ENCODE measurements around the gene DENND4A. TPM values are rescaled to one million over a fixed set of nuclear protein-coding genes. Genes with fewer than 3 reads are reported as not detected.

DENND4A gene
- total RNA-seq, 2 donors from 2014 or later = 25.6 to 57.7 TPM

- no peak for TF ChIP-seq CTCF (IDR thresholded peaks at IDR 0.05)
- no peak for ATAC-seq (ENCODE audit: insufficient number of reproducible peaks, low FRiP score, low read depth)
- peaks cover 9% of the 10 kb centered on the region for H3K36me3 ChIP-seq
Observed at GRCh38 chr15:65659502-65660052, 132.5 kb downstream of the DENND4A start.

GRCh38 chr15:65655457-65655856 lies 136.6 kb downstream of the DENND4A start:
- no peaks in the 10 kb centered on the region for H3K4me1 ChIP-seq (ENCODE audit: control insufficient read depth in 1 of 2, low read depth in 2 of 2)
- no peaks in the 10 kb centered on the region for H3K9me3 ChIP-seq
- H3K36me3 ChIP-seq = peaks cover 3% of the 10 kb centered on the region
- DNase-seq (ENCODE audit: low spot score) (no peak), ATAC-seq (ENCODE audit: insufficient number of reproducible peaks, low FRiP score, low read depth) (no peak)
- no peak overlapping the region for H3K4me3 ChIP-seq
- no peak for TF ChIP-seq CTCF (IDR thresholded peaks at IDR 0.05)
- H3K27ac ChIP-seq = no peak overlapping the region
- no peaks in the 10 kb centered on the region for H3K27me3 ChIP-seq (replicated peaks; ENCODE audit: insufficient read depth)

More at GRCh38 chr15:65659502-65660052, 132.5 kb downstream of the DENND4A start:
- Histone ChIP-seq H3K27me3 (replicated peaks; ENCODE audit: insufficient read depth) (no peaks in the 10 kb centered on the region), H3K4me3 (no peak overlapping the region), H3K9me3 (no peaks in the 10 kb centered on the region), H3K27ac (no peak overlapping the region), H3K4me1 (ENCODE audit: control insufficient read depth in 1 of 2, low read depth in 2 of 2) (no peaks in the 10 kb centered on the region)
- DNase-seq (ENCODE audit: low spot score) = no peak

- no peak for ATAC-seq (ENCODE audit: insufficient number of reproducible peaks, low FRiP score, low read depth)
- Histone ChIP-seq H3K36me3 (peaks cover 3% of the 10 kb centered on the region), H3K27ac (no peak overlapping the region), H3K4me3 (no peak overlapping the region), H3K27me3 (replicated peaks; ENCODE audit: insufficient read depth) (no peaks in the 10 kb centered on the region), H3K4me1 (ENCODE audit: control insufficient read depth in 1 of 2, low read depth in 2 of 2) (no peaks in the 10 kb centered on the region), H3K9me3 (no peaks in the 10 kb centered on the region)
- no peak for DNase-seq (ENCODE audit: low spot score)
- TF ChIP-seq CTCF (IDR thresholded peaks at IDR 0.05) = no peak
Observed at GRCh38 chr15:65655026-65655425, 137.1 kb downstream of the DENND4A start.

- no peaks in the 10 kb centered on the region for H3K4me1 ChIP-seq (ENCODE audit: control insufficient read depth in 1 of 2, low read depth in 2 of 2)
- ATAC-seq (ENCODE audit: insufficient number of reproducible peaks, low FRiP score, low read depth) (no peak), DNase-seq (ENCODE audit: low spot score) (no peak)
- H3K27ac ChIP-seq = no peak overlapping the region
- H3K27me3 ChIP-seq (replicated peaks; ENCODE audit: insufficient read depth) = no peaks in the 10 kb centered on the region
- H3K4me3 ChIP-seq = no peak overlapping the region
- TF ChIP-seq CTCF (IDR thresholded peaks at IDR 0.05) = no peak
- peaks cover 3% of the 10 kb centered on the region for H3K36me3 ChIP-seq
- H3K9me3 ChIP-seq = no peaks in the 10 kb centered on the region
Observed at GRCh38 chr15:65653801-65654521, 138.1 kb downstream of the DENND4A start.

GRCh38 chr15:65653341-65653740 lies 138.8 kb downstream of the DENND4A start:
- H3K27ac ChIP-seq = no peak overlapping the region
- ATAC-seq (ENCODE audit: insufficient number of reproducible peaks, low FRiP score, low read depth) (no peak), DNase-seq (ENCODE audit: low spot score) (no peak)
- peaks cover 3% of the 10 kb centered on the region for H3K36me3 ChIP-seq
- H3K4me1 ChIP-seq (ENCODE audit: control insufficient read depth in 1 of 2, low read depth in 2 of 2) = no peaks in the 10 kb centered on the region
- no peaks in the 10 kb centered on the region for H3K9me3 ChIP-seq
- no peak for TF ChIP-seq CTCF (IDR thresholded peaks at IDR 0.05)
- H3K4me3 ChIP-seq = no peak overlapping the region
- no peaks in the 10 kb centered on the region for H3K27me3 ChIP-seq (replicated peaks; ENCODE audit: insufficient read depth)

All from thoracic aorta (tissue), 2 donors.